Measurements from ENCODE around the gene PARD3. TPM values are rescaled to one million over a fixed set of nuclear protein-coding genes. Genes with fewer than 3 reads are reported as not detected.

PARD3 gene
- total and polyA plus RNA-seq, 7 experiments from 2014 or later = 0.19 to 1.2 (median 0.43) TPM

- Histone ChIP-seq H3K27ac (ENCODE audit: low read depth, low read length) (no peak overlapping the region), H3K36me3 (ENCODE audit: control insufficient read depth in 2 of 3, insufficient read depth in 3 of 3, low read length in 3 of 3) (no peaks in the 10 kb centered on the region), H3K4me3 (ENCODE audit: low read length) (no peak overlapping the region), H3K27me3 (ENCODE audit: control insufficient read depth in 2 of 2, insufficient read depth in 2 of 2, low read length in 2 of 2) (no peaks in the 10 kb centered on the region), H3K9me3 (ENCODE audit: control insufficient read depth in 2 of 3, low read length in 3 of 3) (no peaks in the 10 kb centered on the region), H3K4me1 (ENCODE audit: control insufficient read depth in 2 of 2, insufficient read depth in 2 of 2, low read length in 2 of 2) (no peaks in the 10 kb centered on the region)
- POLR2A ChIA-PET = no interaction called here
- Mint-ChIP-seq H3K27me3 (peaks cover 6 to 33% (median 10%) of the 10 kb centered on the region in 5 donors), H3K27ac (peak overlapping the region in 1 of 9 donors; percentile 21), H3K36me3 (no peaks in the 10 kb centered on the region), H3K4me3 (no peak overlapping the region), H3K4me1 (no peaks in the 10 kb centered on the region), H3K9me3 (peaks cover 0 to 2% (median 0%) of the 10 kb centered on the region in 11 donors)
- no peak for DNase-seq
- CTCF ChIA-PET = no interaction called here
- intact Hi-C loops (cut with micrococcal nuclease) = no loop called here
- no peak for ATAC-seq
These were observed 44.0 kb downstream of the PARD3 start for GRCh38 chr10:34771106-34771505.

DNA sequence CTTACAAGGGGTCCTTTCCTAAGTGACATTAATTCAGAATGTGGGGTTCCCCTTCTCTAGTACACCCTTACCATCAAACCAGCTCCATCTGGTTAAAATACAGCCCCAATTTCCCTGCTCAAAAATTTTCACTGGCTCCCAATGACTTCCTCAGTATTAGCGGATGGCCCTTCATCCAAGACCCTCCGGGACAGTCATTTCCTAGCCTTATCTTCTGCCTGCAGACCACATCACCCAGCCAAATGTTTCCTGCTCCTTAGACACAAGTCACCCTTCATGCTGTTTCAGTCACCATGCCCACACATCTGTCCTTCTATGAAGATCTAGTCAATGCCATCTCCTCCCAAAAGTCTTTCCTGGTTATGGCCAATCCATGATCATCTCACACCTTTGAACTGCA lies 45.2 kb downstream of the PARD3 start:
- Histone ChIP-seq H3K36me3 (ENCODE audit: control insufficient read depth in 2 of 3, insufficient read depth in 3 of 3, low read length in 3 of 3) (no peaks in the 10 kb centered on the region), H3K4me3 (ENCODE audit: low read length) (no peak overlapping the region), H3K27me3 (ENCODE audit: control insufficient read depth in 2 of 2, insufficient read depth in 2 of 2, low read length in 2 of 2) (no peaks in the 10 kb centered on the region), H3K9me3 (ENCODE audit: control insufficient read depth in 2 of 3, low read length in 3 of 3) (no peaks in the 10 kb centered on the region), H3K27ac (ENCODE audit: low read depth, low read length) (no peak overlapping the region), H3K4me1 (ENCODE audit: control insufficient read depth in 2 of 2, insufficient read depth in 2 of 2, low read length in 2 of 2) (no peaks in the 10 kb centered on the region)
- Mint-ChIP-seq H3K27me3 (peaks cover 6 to 33% (median 10%) of the 10 kb centered on the region in 5 donors), H3K36me3 (no peaks in the 10 kb centered on the region), H3K4me3 (no peak overlapping the region), H3K9me3 (peaks cover 0 to 2% (median 0%) of the 10 kb centered on the region in 11 donors), H3K4me1 (no peaks in the 10 kb centered on the region), H3K27ac (no peak overlapping the region)
- POLR2A ChIA-PET = no interaction called here
- intact Hi-C loops (cut with micrococcal nuclease) = no loop called here
- CTCF ChIA-PET = no interaction called here
- DNase-seq = no peak
- ATAC-seq = no peak

DNA sequence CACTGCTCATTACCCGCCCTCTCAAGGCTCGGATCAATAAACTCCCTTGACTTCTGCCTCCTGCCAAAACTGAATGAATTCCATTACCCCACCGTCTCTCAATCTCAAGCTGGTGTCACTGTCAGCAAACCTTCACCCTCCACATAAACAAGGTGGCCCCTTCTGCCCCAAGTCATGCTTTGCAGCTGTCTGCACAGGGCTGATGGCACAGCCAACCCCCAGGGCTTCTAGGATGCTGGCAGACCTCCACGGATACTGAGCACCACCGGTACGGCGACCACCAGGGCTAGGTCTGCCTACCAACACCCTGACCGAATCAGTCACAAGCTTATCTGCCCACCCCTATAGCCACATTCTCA lies 46.1 kb downstream of the PARD3 start:
- Mint-ChIP-seq H3K4me3 (no peak overlapping the region), H3K4me1 (no peaks in the 10 kb centered on the region), H3K27ac (no peak overlapping the region), H3K27me3 (peaks cover 8 to 33% (median 11%) of the 10 kb centered on the region in 5 donors), H3K9me3 (peaks cover 0 to 2% (median 0%) of the 10 kb centered on the region in 11 donors), H3K36me3 (no peaks in the 10 kb centered on the region)
- intact Hi-C loops (cut with micrococcal nuclease) = no loop called here
- DNase-seq = no peak
- ChIA-PET POLR2A (no interaction called here), CTCF (no interaction called here)
- Histone ChIP-seq H3K27ac (ENCODE audit: low read depth, low read length) (no peak overlapping the region), H3K4me1 (ENCODE audit: control insufficient read depth in 2 of 2, insufficient read depth in 2 of 2, low read length in 2 of 2) (no peaks in the 10 kb centered on the region), H3K27me3 (ENCODE audit: control insufficient read depth in 2 of 2, insufficient read depth in 2 of 2, low read length in 2 of 2) (no peaks in the 10 kb centered on the region), H3K36me3 (ENCODE audit: control insufficient read depth in 2 of 3, insufficient read depth in 3 of 3, low read length in 3 of 3) (no peaks in the 10 kb centered on the region), H3K9me3 (ENCODE audit: control insufficient read depth in 2 of 3, low read length in 3 of 3) (no peaks in the 10 kb centered on the region), H3K4me3 (ENCODE audit: low read length) (no peak overlapping the region)
- no peak for ATAC-seq

- ChIA-PET POLR2A (no interaction called here), CTCF (no interaction called here)
- Mint-ChIP-seq H3K27me3 (peaks cover 8 to 33% (median 11%) of the 10 kb centered on the region in 5 donors), H3K27ac (no peak overlapping the region), H3K9me3 (peaks cover 0 to 2% (median 0%) of the 10 kb centered on the region in 11 donors), H3K36me3 (no peaks in the 10 kb centered on the region), H3K4me1 (no peaks in the 10 kb centered on the region), H3K4me3 (no peak overlapping the region)
- H3K27ac ChIP-seq (ENCODE audit: low read depth, low read length) = no peak overlapping the region
- no peaks in the 10 kb centered on the region for H3K4me1 ChIP-seq (ENCODE audit: control insufficient read depth in 2 of 2, insufficient read depth in 2 of 2, low read length in 2 of 2)
- no peaks in the 10 kb centered on the region for H3K36me3 ChIP-seq (ENCODE audit: control insufficient read depth in 2 of 3, insufficient read depth in 3 of 3, low read length in 3 of 3)
- H3K4me3 ChIP-seq (ENCODE audit: low read length) = no peak overlapping the region
- H3K27me3 ChIP-seq (ENCODE audit: control insufficient read depth in 2 of 2, insufficient read depth in 2 of 2, low read length in 2 of 2) = no peaks in the 10 kb centered on the region
- ATAC-seq (no peak), DNase-seq (no peak)
- intact Hi-C loops (cut with micrococcal nuclease) = no loop called here
- H3K9me3 ChIP-seq (ENCODE audit: control insufficient read depth in 2 of 3, low read length in 3 of 3) = no peaks in the 10 kb centered on the region
These were observed 46.7 kb downstream of the PARD3 start for GRCh38 chr10:34768261-34768971.

- Mint-ChIP-seq H3K27ac (no peak overlapping the region), H3K4me1 (no peaks in the 10 kb centered on the region), H3K27me3 (peaks cover 6 to 33% (median 16%) of the 10 kb centered on the region in 5 donors), H3K4me3 (no peak overlapping the region), H3K36me3 (no peaks in the 10 kb centered on the region), H3K9me3 (peaks cover 0 to 3% (median 0%) of the 10 kb centered on the region in 11 donors)
- ChIA-PET CTCF (no interaction called here), POLR2A (no interaction called here)
- DNase-seq (no peak), ATAC-seq (no peak)
- Histone ChIP-seq H3K4me3 (ENCODE audit: low read length) (no peak overlapping the region), H3K36me3 (ENCODE audit: control insufficient read depth in 2 of 3, insufficient read depth in 3 of 3, low read length in 3 of 3) (no peaks in the 10 kb centered on the region), H3K27ac (ENCODE audit: low read depth, low read length) (no peak overlapping the region), H3K4me1 (ENCODE audit: control insufficient read depth in 2 of 2, insufficient read depth in 2 of 2, low read length in 2 of 2) (no peaks in the 10 kb centered on the region), H3K27me3 (ENCODE audit: control insufficient read depth in 2 of 2, insufficient read depth in 2 of 2, low read length in 2 of 2) (no peaks in the 10 kb centered on the region), H3K9me3 (ENCODE audit: control insufficient read depth in 2 of 3, low read length in 3 of 3) (no peaks in the 10 kb centered on the region)
- intact Hi-C loops (cut with micrococcal nuclease) = no loop called here
These were observed 48.1 kb downstream of the PARD3 start for GRCh38 chr10:34766811-34767494.

DNA sequence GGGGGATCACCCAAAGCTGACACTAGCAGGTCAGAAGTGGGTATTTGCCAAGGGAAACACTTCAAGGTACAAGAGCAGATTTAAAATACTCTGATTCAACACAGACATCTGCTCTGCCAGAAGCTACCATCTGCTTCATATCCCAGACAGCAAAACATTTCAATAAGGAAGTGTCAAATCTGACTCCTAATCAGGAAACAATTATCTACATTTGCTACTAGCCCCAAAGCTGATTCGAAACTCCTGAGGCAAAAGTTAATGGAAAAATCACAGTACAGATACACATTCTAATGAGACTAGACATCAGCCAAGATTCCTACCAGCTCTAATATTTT lies 48.9 kb downstream of the PARD3 start:
- DNase-seq = no peak
- Mint-ChIP-seq H3K36me3 (no peaks in the 10 kb centered on the region), H3K9me3 (peaks cover 0 to 3% (median 0%) of the 10 kb centered on the region in 11 donors), H3K27me3 (peaks cover 6 to 33% (median 16%) of the 10 kb centered on the region in 5 donors), H3K4me1 (no peaks in the 10 kb centered on the region), H3K4me3 (no peak overlapping the region), H3K27ac (no peak overlapping the region)
- CTCF ChIA-PET = no interaction called here
- intact Hi-C loops (cut with micrococcal nuclease) = no loop called here
- H3K27me3 ChIP-seq (ENCODE audit: control insufficient read depth in 2 of 2, insufficient read depth in 2 of 2, low read length in 2 of 2) = no peaks in the 10 kb centered on the region
- no peaks in the 10 kb centered on the region for H3K9me3 ChIP-seq (ENCODE audit: control insufficient read depth in 2 of 3, low read length in 3 of 3)
- H3K4me1 ChIP-seq (ENCODE audit: control insufficient read depth in 2 of 2, insufficient read depth in 2 of 2, low read length in 2 of 2) = no peaks in the 10 kb centered on the region
- H3K27ac ChIP-seq (ENCODE audit: low read depth, low read length) = no peak overlapping the region
- no peak overlapping the region for H3K4me3 ChIP-seq (ENCODE audit: low read length)
- no peak for ATAC-seq
- no peaks in the 10 kb centered on the region for H3K36me3 ChIP-seq (ENCODE audit: control insufficient read depth in 2 of 3, insufficient read depth in 3 of 3, low read length in 3 of 3)
- POLR2A ChIA-PET = no interaction called here

DNA sequence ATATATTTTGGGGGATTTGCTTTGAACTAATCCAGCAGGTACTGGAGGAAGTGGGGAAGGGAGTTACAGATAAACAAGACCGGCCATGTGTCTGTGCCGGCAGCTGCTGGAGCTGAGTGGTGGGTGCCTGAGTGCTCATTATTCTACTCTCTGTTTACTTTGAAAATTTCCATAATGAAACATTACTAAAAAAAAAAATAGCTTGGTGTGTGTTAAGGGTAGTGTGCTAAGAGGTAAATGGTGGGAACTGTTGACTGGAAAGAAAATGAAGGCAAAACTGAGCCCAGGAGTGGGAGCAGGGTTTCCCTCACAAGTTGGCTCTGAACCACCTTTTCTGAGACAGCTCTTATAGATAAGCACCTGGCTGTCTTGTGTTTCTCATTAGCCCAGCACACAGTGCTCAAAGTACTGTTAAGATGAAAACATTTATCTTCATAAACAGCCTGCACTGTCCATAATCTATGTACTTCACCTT lies 50.6 kb downstream of the PARD3 start:
- no peak overlapping the region for H3K27ac ChIP-seq (ENCODE audit: low read depth, low read length)
- H3K36me3 ChIP-seq (ENCODE audit: control insufficient read depth in 2 of 3, insufficient read depth in 3 of 3, low read length in 3 of 3) = no peaks in the 10 kb centered on the region
- DNase-seq = no peak
- Mint-ChIP-seq H3K27me3 (peaks cover 0 to 20% (median 9%) of the 10 kb centered on the region in 5 donors), H3K4me1 (no peaks in the 10 kb centered on the region), H3K4me3 (no peak overlapping the region), H3K27ac (no peak overlapping the region), H3K9me3 (peaks cover 0 to 1% (median 0%) of the 10 kb centered on the region in 11 donors), H3K36me3 (no peaks in the 10 kb centered on the region)
- no peaks in the 10 kb centered on the region for H3K9me3 ChIP-seq (ENCODE audit: control insufficient read depth in 2 of 3, low read length in 3 of 3)
- ChIA-PET POLR2A (no interaction called here), CTCF (no interaction called here)
- intact Hi-C loops (cut with micrococcal nuclease) = no loop called here
- H3K4me1 ChIP-seq (ENCODE audit: control insufficient read depth in 2 of 2, insufficient read depth in 2 of 2, low read length in 2 of 2) = no peaks in the 10 kb centered on the region
- ATAC-seq = no peak
- H3K27me3 ChIP-seq (ENCODE audit: control insufficient read depth in 2 of 2, insufficient read depth in 2 of 2, low read length in 2 of 2) = no peaks in the 10 kb centered on the region
- H3K4me3 ChIP-seq (ENCODE audit: low read length) = no peak overlapping the region

Data from naive thymus-derived CD4-positive, alpha-beta T cell (primary cell).